ENCODE measurements around the gene ARL15. TPM values are rescaled to one million over a fixed set of nuclear protein-coding genes. Genes with fewer than 3 reads are reported as not detected.

ARL15 gene
- total and polyA plus RNA-seq, 2 of the 4 experiments (the other 2 are of a cell fraction): 7.3 to 19.2 TPM

DNA sequence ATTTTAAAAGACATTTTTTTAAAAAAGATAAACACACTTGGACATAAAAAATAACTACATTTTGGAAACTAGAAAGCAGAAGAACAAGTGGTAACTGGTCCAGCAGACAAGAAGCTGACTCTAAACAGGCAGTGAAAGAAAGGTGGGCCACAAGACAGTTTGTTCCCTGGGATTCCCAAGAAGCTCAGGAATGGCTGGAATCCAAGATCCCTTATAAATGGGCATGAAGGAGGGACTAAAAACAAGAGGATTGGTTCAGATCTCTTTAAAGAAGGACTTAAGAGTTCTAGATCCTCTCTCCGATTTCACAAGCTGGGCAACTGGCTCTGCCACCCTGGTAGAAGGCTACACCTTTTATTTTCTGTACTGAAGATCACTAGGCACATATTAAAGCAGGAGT lies 102.8 kb downstream of the ARL15 start:
- H2BK15ac ChIP-seq (ENCODE audit: low read depth, low read length): no peak overlapping the region
- no peak overlapping the region for H4K5ac ChIP-seq (ENCODE audit: low read depth, low read length)
- H2AFZ ChIP-seq (replicated peaks; ENCODE audit: low read length, poor library complexity): no peak overlapping the region
- dilution Hi-C loops (cut with HindIII; ENCODE audit: low sequenced_read_pairs, unreplicated experiment) (no loop called here), in situ Hi-C loops (cut with MboI; ENCODE audit: low sequenced_read_pairs) (loop anchor here (25.0 kb wide), 1 partner anchor 1245 kb away; no protein-coding TSS in a partner anchor), intact Hi-C loops (cut with micrococcal nuclease) (no loop called here)
- no peaks in the 10 kb centered on the region for H3K36me3 ChIP-seq (ENCODE audit: control insufficient read depth, insufficient read depth, low read length)
- H3K9me3 ChIP-seq (ENCODE audit: control insufficient read depth, insufficient read depth, low read length): no peaks in the 10 kb centered on the region
- H2BK5ac ChIP-seq (ENCODE audit: low read depth, low read length, poor library complexity, severe bottlenecking): no peak overlapping the region
- no peak overlapping the region for H3K18ac ChIP-seq (ENCODE audit: low read depth, low read length)
- POLR2A ChIA-PET (ENCODE audit: unreplicated experiment): no interaction called here
- no peaks in the 10 kb centered on the region for H3K27me3 ChIP-seq (ENCODE audit: control insufficient read depth, insufficient read depth, low read length)
- no peak overlapping the region for H2AK9ac ChIP-seq (replicated peaks; ENCODE audit: low read depth, low read length, poor library complexity)
- no peak overlapping the region for H4K8ac ChIP-seq (ENCODE audit: low read depth in 2 of 2, low read length in 2 of 2)
- no TSS peak for BruUV-seq (replicated peaks)
- no peak overlapping the region for H4K91ac ChIP-seq (ENCODE audit: insufficient read depth, low read depth, low read length)
- DNase-seq (no peak), ATAC-seq (ENCODE audit: low read depth) (no peak)
- no peaks in the 10 kb centered on the region for H3K9me1 ChIP-seq (ENCODE audit: insufficient read depth, low read length)
- H3K79me1 ChIP-seq (ENCODE audit: low read depth in 1 of 2, low read length in 2 of 2): peaks cover 0 to 7% of the 10 kb centered on the region in 2 experiments; a peak in 1 of 4 replicates
- no peak overlapping the region for H3K9ac ChIP-seq (ENCODE audit: low read depth, low read length)
- no peak overlapping the region for H2BK20ac ChIP-seq (ENCODE audit: low read depth, low read length)
- no peak overlapping the region for H3K4ac ChIP-seq (ENCODE audit: low read depth, low read length)
- no peak overlapping the region for H2BK120ac ChIP-seq (ENCODE audit: low read depth, low read length)
- no peak overlapping the region for H2AK5ac ChIP-seq (ENCODE audit: low read depth, low read length)
- CTCF ChIA-PET: no interaction called here
- H3K27ac ChIP-seq (ENCODE audit: insufficient read depth, low read length): no peak overlapping the region
- H3K4me3 ChIP-seq (ENCODE audit: insufficient read depth, low read depth, low read length): no peak overlapping the region
- H3K4me1 ChIP-seq (ENCODE audit: control insufficient read depth, insufficient read depth, low read length): no peaks in the 10 kb centered on the region
- no peak overlapping the region for H3K4me2 ChIP-seq (ENCODE audit: low read depth, low read length)
- no peak overlapping the region for H3K23ac ChIP-seq (ENCODE audit: low read depth, low read length)
- WGBS, 2 experiments (ENCODE audit: extremely low coverage in 2 of 2, insufficient read length in 1 of 2): no CpG with 5 or more reads among the region's 1 CpG
- no peak overlapping the region for H3K56ac ChIP-seq (ENCODE audit: extremely low read depth, insufficient read depth, low read length)
- TF ChIP-seq RFX5 (IDR thresholded peaks at IDR 0.05; ENCODE audit: low read depth, low read length): no peak
- TF ChIP-seq, protein P1, sequence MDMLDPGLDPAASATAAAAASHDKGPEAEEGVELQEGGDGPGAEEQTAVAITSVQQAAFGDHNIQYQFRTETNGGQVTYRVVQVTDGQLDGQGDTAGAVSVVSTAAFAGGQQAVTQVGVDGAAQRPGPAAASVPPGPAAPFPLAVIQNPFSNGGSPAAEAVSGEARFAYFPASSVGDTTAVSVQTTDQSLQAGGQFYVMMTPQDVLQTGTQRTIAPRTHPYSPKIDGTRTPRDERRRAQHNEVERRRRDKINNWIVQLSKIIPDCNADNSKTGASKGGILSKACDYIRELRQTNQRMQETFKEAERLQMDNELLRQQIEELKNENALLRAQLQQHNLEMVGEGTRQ (IDR thresholded peaks at IDR 0.05; ENCODE audit: low read depth, low read length): no peak
- TF ChIP-seq, protein P2, sequence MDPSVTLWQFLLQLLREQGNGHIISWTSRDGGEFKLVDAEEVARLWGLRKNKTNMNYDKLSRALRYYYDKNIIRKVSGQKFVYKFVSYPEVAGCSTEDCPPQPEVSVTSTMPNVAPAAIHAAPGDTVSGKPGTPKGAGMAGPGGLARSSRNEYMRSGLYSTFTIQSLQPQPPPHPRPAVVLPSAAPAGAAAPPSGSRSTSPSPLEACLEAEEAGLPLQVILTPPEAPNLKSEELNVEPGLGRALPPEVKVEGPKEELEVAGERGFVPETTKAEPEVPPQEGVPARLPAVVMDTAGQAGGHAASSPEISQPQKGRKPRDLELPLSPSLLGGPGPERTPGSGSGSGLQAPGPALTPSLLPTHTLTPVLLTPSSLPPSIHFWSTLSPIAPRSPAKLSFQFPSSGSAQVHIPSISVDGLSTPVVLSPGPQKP (IDR thresholded peaks at IDR 0.05; ENCODE audit: borderline replicate concordance, low read depth, low read length): no peak
- no peak overlapping the region for H3K14ac ChIP-seq (replicated peaks; ENCODE audit: low read depth, low read length)
- no peaks in the 10 kb centered on the region for H4K20me1 ChIP-seq (ENCODE audit: insufficient read depth, low read length)
